Esophagus muscularis mucosa (tissue), 4 donors: ENCODE results near the gene GABRB3.

ENCODE experiments used
- EP300 ChIP-seq: sonication (generic); formaldehyde crosslinking; IDR thresholded peaks from one replicate; pipeline ENCODE4 v1.6.1; 2017; ENCODE audit warnings: antibody characterized with exemption
- POLR2A ChIP-seq: fragments of 450-650 bp; IDR thresholded peaks from one replicate; pipeline ENCODE4 v1.6.1; 2017; ENCODE audit warnings: antibody characterized with exemption, moderate library complexity, mild to moderate bottlenecking, low read depth
- POLR2AphosphoS5 ChIP-seq, 2 donors: sonication (generic); formaldehyde crosslinking; IDR thresholded peaks; one replicate each; pipeline ENCODE4 v1.6.1; 2017; ENCODE audit warnings: antibody characterized with exemption in 2 of 2
- TF ChIP-seq, protein P1 (sequence below), 3 experiments: fragments of 200-600 bp in 2 of 3; fragments of 450-650 bp in 1 of 3; sonication (generic) in 2 of 3; IDR thresholded peaks; one replicate each; pipeline ENCODE4 v1.5.1; 2017 to 2019; ENCODE audit warnings: antibody characterized with exemption in 3 of 3, mild to moderate bottlenecking in 2 of 3, moderate library complexity in 1 of 3

DNA sequence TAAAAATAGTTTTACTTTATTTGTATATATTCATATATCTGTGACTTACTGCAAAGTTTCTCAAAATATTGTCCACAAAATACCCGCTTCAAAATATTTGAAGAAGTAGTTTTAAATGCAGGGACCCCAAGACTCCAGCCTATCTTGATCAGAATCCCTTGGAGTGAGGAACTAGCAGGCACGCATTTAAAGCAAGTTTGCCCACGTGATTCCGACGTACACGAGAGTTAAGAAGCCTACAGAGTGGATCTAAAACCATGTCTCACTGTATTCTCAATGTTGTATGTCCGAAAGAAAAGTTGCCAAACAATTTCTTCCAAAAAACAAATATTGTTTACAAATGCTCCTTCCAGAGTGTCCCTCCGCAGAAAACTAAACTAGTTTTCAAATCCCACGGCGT, 1.7 kb downstream of the GABRB3 start:
- TF ChIP-seq POLR2AphosphoS5 (IDR thresholded peaks at IDR 0.05) (no peak), POLR2A (no peak), EP300 (no peak)
- TF ChIP-seq, protein P1, sequence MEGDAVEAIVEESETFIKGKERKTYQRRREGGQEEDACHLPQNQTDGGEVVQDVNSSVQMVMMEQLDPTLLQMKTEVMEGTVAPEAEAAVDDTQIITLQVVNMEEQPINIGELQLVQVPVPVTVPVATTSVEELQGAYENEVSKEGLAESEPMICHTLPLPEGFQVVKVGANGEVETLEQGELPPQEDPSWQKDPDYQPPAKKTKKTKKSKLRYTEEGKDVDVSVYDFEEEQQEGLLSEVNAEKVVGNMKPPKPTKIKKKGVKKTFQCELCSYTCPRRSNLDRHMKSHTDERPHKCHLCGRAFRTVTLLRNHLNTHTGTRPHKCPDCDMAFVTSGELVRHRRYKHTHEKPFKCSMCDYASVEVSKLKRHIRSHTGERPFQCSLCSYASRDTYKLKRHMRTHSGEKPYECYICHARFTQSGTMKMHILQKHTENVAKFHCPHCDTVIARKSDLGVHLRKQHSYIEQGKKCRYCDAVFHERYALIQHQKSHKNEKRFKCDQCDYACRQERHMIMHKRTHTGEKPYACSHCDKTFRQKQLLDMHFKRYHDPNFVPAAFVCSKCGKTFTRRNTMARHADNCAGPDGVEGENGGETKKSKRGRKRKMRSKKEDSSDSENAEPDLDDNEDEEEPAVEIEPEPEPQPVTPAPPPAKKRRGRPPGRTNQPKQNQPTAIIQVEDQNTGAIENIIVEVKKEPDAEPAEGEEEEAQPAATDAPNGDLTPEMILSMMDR (IDR thresholded peaks at IDR 0.05): no peak
